Sigmoid colon (tissue), 7 donors: ENCODE data around the gene KIF1A. TPM values are rescaled to one million over a fixed set of nuclear protein-coding genes. Genes with fewer than 3 reads are reported as not detected.

Experiments
- DNase-seq: peaks from one replicate; pipeline ENCODE4 v3.0.0-alpha.2; 2019
- H3K27ac ChIP-seq, 4 donors: fragments of 200-600 bp; sonication (generic); one replicate each; pipeline ENCODE4 v1.5.1; 2016 to 2019; ENCODE audit warnings: mild to moderate bottlenecking in 1 of 4
- H3K27me3 ChIP-seq, 3 donors: fragments of 200-600 bp; sonication (generic); one replicate each; pipeline ENCODE4 v1.5.1; 2019; ENCODE audit warnings: mild to moderate bottlenecking in 1 of 3
- H3K36me3 ChIP-seq, 4 donors: fragments of 200-600 bp; sonication (generic); one replicate each; pipeline ENCODE4 v1.5.1; 2016 to 2019
- H3K4me1 ChIP-seq, 4 donors: fragments of 200-600 bp; sonication (generic); one replicate each; pipeline ENCODE4 v1.5.1; 2017 to 2019
- H3K4me3 ChIP-seq, 4 donors: fragments of 200-600 bp; sonication (generic); one replicate each; pipeline ENCODE4 v1.5.1; 2017 to 2019; ENCODE audit warnings: mild to moderate bottlenecking in 2 of 4, moderate library complexity in 1 of 4
- H3K9me3 ChIP-seq, 4 donors: fragments of 200-600 bp in 3 of 4; sonication (generic) in 3 of 4; one replicate each; pipeline versions ENCODE4 v1.5.1 to v1.6.1; 2013 to 2019
- CTCF ChIP-seq, 4 experiments: fragments of 450-650 bp in 3 of 4; fragments of 200-600 bp in 1 of 4; IDR thresholded peaks; one replicate each; pipeline ENCODE4 v1.5.1; 2016 to 2019; ENCODE audit warnings: antibody characterized with exemption in 4 of 4, mild to moderate bottlenecking in 3 of 4, moderate library complexity in 2 of 4
- EP300 ChIP-seq, 4 donors: sonication (generic); formaldehyde crosslinking; IDR thresholded peaks; one replicate each; pipeline ENCODE4 v1.6.1; 2017; ENCODE audit warnings: antibody characterized with exemption in 4 of 4
- POLR2A ChIP-seq, 2 donors: fragments of 450-650 bp; IDR thresholded peaks; one replicate each; pipeline ENCODE4 v1.6.1; 2016; ENCODE audit warnings: antibody characterized with exemption in 2 of 2, mild to moderate bottlenecking in 2 of 2, moderate library complexity in 2 of 2
- POLR2AphosphoS5 ChIP-seq, 4 donors: sonication (generic); formaldehyde crosslinking; IDR thresholded peaks; one replicate each; pipeline ENCODE4 v1.6.1; 2017; ENCODE audit warnings: antibody characterized with exemption in 4 of 4
- WGBS, 2 donors: extraction: QIAGEN DNeasy Blood & Tissue Kit; methylation state at CpG; one replicate each; pipeline ENCODE4 v1.1.7; 2013; 5-methylcytosine and 5-hydroxymethylcytosine counted together
- intact Hi-C: fragments of 100-400 bp; cut with DNase I; formaldehyde crosslinking; loops from one replicate; pipeline ENCODE4 v1.15.1; 2023
- polyA plus RNA-seq, 3 donors: library from polyadenylated mRNA; stranded (reverse); fragments of 200-250 nt; gene quantifications; one replicate each; pipeline ENCODE4 v1.2.3, GENCODE V29; 2013
- total RNA-seq, 4 donors: library from RNA; depleted of rRNA; stranded (reverse); fragments of >200 nt; gene quantifications; one replicate each; pipeline ENCODE4 v1.1.0, GENCODE V29; 2016
- donor health status: healthy with polysubstance abuse.
- donor health status: Bipolar disorder and iron deficiency.
- donor health status: healthy.

The KIF1A gene
- total and polyA plus RNA-seq, 7 donors = under 0.01 to 9.7 (median 4.4) TPM

- 61 to 62% methylated on average over 19 of the region's 19 CpGs for WGBS, 2 donors
- Histone ChIP-seq H3K4me1 (no peaks in the 10 kb centered on the region), H3K27me3 (peaks cover 0 to 34% (median 12%) of the 10 kb centered on the region in 3 donors), H3K9me3 (no peaks in the 10 kb centered on the region), H3K36me3 (no peaks in the 10 kb centered on the region), H3K4me3 (no peak overlapping the region), H3K27ac (no peak overlapping the region)
- no peak for DNase-seq
- TF ChIP-seq POLR2AphosphoS5 (IDR thresholded peaks at IDR 0.05) = no peak
- TF ChIP-seq EP300 (IDR thresholded peaks at IDR 0.05) = no peak
- no peak for TF ChIP-seq POLR2A (IDR thresholded peaks at IDR 0.05)
- no peak for TF ChIP-seq CTCF (IDR thresholded peaks at IDR 0.05)
- intact Hi-C loops = no loop called here
These were observed 115.4 kb downstream of the KIF1A start for GRCh38 chr2:240704651-240705050.

GRCh38 chr2:240703417-240704341 lies 116.3 kb downstream of the KIF1A start:
- Histone ChIP-seq H3K36me3 (no peaks in the 10 kb centered on the region), H3K27ac (no peak overlapping the region)

GRCh38 chr2:240702640-240703011 lies 117.4 kb downstream of the KIF1A start:
- no peaks in the 10 kb centered on the region for H3K4me1 ChIP-seq
- H3K27ac ChIP-seq = no peak overlapping the region
- no peak for DNase-seq
- TF ChIP-seq CTCF (IDR thresholded peaks at IDR 0.05) (no peak), EP300 (IDR thresholded peaks at IDR 0.05) (no peak), POLR2A (IDR thresholded peaks at IDR 0.05) (no peak), POLR2AphosphoS5 (IDR thresholded peaks at IDR 0.05) (no peak)
- intact Hi-C loops = no loop called here
- H3K9me3 ChIP-seq = no peaks in the 10 kb centered on the region
- no peak overlapping the region for H3K4me3 ChIP-seq
- no peaks in the 10 kb centered on the region for H3K36me3 ChIP-seq
- WGBS, 2 donors = 78 to 88% methylated on average over 9 of the region's 9 CpGs
- H3K27me3 ChIP-seq = peaks cover 0 to 33% (median 12%) of the 10 kb centered on the region in 3 donors

More at GRCh38 chr2:240703417-240704341, 116.3 kb downstream of the KIF1A start:
- 52 to 78% methylated on average over 18 of the region's 18 CpGs for WGBS, 2 donors
- Histone ChIP-seq H3K4me1 (no peaks in the 10 kb centered on the region), H3K9me3 (no peaks in the 10 kb centered on the region), H3K27me3 (peaks cover 0 to 37% (median 12%) of the 10 kb centered on the region in 3 donors), H3K4me3 (no peak overlapping the region)
- intact Hi-C loops = no loop called here
- no peak for DNase-seq
- TF ChIP-seq POLR2A (IDR thresholded peaks at IDR 0.05) (no peak), POLR2AphosphoS5 (IDR thresholded peaks at IDR 0.05) (no peak)

- DNase-seq = no peak
These were observed 118.0 kb downstream of the KIF1A start for GRCh38 chr2:240701736-240702639.

More at GRCh38 chr2:240701736-240702639, 118.0 kb downstream of the KIF1A start:
- H3K36me3 ChIP-seq = no peaks in the 10 kb centered on the region
- intact Hi-C loops = no loop called here
- no peaks in the 10 kb centered on the region for H3K4me1 ChIP-seq
- H3K9me3 ChIP-seq = no peaks in the 10 kb centered on the region
- H3K27ac ChIP-seq = no peak overlapping the region
- peaks cover 0 to 30% (median 12%) of the 10 kb centered on the region in 3 donors for H3K27me3 ChIP-seq
- 83 to 90% methylated on average over 30 of the region's 30 CpGs for WGBS, 2 donors
- H3K4me3 ChIP-seq = no peak overlapping the region
- TF ChIP-seq EP300 (IDR thresholded peaks at IDR 0.05) (no peak), POLR2A (IDR thresholded peaks at IDR 0.05) (no peak), CTCF (IDR thresholded peaks at IDR 0.05) (no peak), POLR2AphosphoS5 (IDR thresholded peaks at IDR 0.05) (no peak)
